GM12892 (cell line): ENCODE data around the gene ADGRD1.

ENCODE experiments used
- DNase-seq: peaks from one replicate; pipeline ENCODE4 v3.0.0; 2011; ENCODE audit not compliant: insufficient read length
- FAIRE-seq: peaks from 2 replicates; lab custom pipeline; 2011; peaks lifted over from hg19 to GRCh38; lab: Jason Lieb, UNC
- POLR2A ChIP-seq: IDR thresholded peaks from 2 replicates; pipeline ENCODE4 v1.6.1; 2011; ENCODE audit warnings: low read depth, low read length, control low read depth
- POLR2AphosphoS5 ChIP-seq: IDR thresholded peaks from 2 replicates; pipeline ENCODE4 v1.6.1; 2011; ENCODE audit warnings: low read depth, low read length, control low read depth
- TAF1 ChIP-seq: IDR thresholded peaks from 2 replicates; pipeline ENCODE4 v1.6.1; 2011; ENCODE audit warnings: low read depth, mild to moderate bottlenecking, control low read depth, low read length, borderline replicate concordance

The ADGRD1 gene

GRCh38 chr12:131005161-131006035 is 51.7 kb downstream of the ADGRD1 start:
- FAIRE-seq (no peak), DNase-seq (no peak)
- TF ChIP-seq POLR2AphosphoS5 (no peak), TAF1 (no peak), POLR2A (no peak)

DNA sequence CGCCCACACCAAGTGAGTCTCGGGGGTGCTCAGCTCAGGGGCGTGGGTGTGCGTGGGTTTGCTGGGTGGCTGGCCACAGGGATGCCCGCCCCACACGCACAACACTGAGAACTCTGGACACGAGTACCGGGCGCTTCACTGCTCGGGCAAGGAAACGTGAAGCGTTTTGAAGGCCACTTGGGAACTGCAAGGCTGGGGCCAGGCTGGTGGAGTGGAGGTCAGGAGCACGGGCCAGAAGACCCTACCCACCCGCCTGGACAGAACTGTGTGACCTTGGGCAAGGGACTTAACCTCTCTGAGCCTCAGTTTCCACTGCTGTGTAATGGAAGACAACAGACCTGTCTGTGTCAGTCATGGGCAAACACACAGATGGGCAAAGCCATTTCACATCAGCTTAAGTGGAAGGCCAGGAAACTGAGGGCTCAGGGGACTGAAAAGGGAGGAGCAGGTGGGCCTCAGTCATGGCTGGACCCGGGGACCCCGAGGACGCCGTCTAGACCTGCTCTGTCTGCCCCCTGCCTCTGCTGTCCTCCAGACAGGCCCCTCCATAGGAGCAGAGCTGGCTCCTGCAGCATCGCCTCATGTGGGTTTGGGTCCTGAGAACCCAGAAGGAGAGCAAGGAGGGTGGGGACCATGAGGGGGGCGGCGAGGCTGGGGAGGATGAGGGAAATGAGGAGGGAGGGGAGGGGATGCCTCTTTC is 52.5 kb downstream of the ADGRD1 start:
- DNase-seq (no peak), FAIRE-seq (no peak)
- TF ChIP-seq POLR2AphosphoS5 (no peak), TAF1 (no peak), POLR2A (no peak)

- TF ChIP-seq POLR2AphosphoS5 (no peak), TAF1 (no peak), POLR2A (no peak)
- FAIRE-seq (no peak), DNase-seq (no peak)
Observed at GRCh38 chr12:131007031-131007739, 53.5 kb downstream of the ADGRD1 start.

GRCh38 chr12:131007740-131008117 is 54.0 kb downstream of the ADGRD1 start:
- TF ChIP-seq POLR2A: no peak
- TF ChIP-seq TAF1: no peak
- TF ChIP-seq POLR2AphosphoS5: no peak
- FAIRE-seq: no peak

GRCh38 chr12:131008131-131008912 is 54.6 kb downstream of the ADGRD1 start:
- no peak for DNase-seq
- no peak for FAIRE-seq
- TF ChIP-seq TAF1: no peak
- TF ChIP-seq POLR2A: no peak
- TF ChIP-seq POLR2AphosphoS5: no peak

More at GRCh38 chr12:131007740-131008117, 54.0 kb downstream of the ADGRD1 start:
- DNase-seq: no peak

DNA sequence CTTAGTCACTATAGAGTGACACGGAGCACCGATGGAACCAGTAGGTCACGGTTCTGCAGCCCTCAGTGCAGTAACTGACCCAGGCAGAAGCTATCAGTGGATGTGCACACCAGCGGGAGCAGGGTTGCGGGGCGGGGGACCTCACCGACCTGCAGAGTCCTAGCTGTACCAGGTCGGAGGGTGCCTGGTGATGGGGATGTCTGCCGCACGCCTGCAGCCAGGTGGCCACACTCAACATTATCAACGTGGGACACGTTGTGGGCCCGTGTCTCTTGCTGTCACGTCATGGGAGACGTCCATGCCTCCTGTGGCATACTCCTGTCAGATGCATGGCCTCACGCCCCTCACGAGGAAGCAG is 55.2 kb downstream of the ADGRD1 start:
- TF ChIP-seq POLR2AphosphoS5 (no peak), POLR2A (no peak), TAF1 (no peak)
- no peak for DNase-seq
- no peak for FAIRE-seq

DNA sequence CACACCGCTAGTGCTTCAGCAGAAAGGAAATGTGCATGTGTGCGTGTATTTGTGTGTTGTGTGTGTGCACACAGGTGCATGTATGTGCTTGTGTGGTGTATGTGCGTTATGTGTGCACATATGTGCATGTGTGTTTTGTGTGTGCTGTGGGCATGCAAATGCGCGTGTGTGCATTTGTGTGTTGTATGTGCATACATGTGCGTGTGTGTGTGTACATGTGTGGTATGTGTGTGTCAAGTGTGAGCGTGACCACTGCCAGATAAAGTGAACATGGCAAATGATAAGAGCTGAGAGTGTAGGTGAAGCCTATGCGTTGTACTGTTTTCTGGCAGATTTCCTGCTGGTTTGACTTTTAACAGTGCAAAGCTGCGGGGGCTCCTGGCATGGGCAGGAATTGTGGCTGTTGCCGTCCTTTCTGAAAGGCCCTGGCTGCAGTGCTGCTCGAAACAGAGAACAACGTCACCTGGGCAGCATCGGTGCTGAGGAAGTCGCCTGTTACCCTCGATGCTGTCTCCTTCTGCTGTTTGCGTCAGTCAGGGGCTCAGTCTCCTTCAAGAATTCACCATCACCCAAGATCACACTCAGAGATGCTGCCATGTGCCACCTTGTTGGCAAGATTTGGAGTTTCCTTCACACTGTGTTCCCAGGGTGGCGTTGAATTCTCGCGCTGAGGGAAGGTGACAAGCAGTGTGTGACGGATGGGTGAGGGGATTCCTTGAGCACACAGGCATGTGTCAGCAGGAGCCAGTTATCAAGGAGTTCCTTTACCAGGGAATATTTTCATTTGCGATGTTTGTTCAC is 56.1 kb downstream of the ADGRD1 start:
- no peak for TF ChIP-seq POLR2AphosphoS5
- no peak for TF ChIP-seq POLR2A
- TF ChIP-seq TAF1: no peak
- DNase-seq (no peak), FAIRE-seq (no peak)

DNA sequence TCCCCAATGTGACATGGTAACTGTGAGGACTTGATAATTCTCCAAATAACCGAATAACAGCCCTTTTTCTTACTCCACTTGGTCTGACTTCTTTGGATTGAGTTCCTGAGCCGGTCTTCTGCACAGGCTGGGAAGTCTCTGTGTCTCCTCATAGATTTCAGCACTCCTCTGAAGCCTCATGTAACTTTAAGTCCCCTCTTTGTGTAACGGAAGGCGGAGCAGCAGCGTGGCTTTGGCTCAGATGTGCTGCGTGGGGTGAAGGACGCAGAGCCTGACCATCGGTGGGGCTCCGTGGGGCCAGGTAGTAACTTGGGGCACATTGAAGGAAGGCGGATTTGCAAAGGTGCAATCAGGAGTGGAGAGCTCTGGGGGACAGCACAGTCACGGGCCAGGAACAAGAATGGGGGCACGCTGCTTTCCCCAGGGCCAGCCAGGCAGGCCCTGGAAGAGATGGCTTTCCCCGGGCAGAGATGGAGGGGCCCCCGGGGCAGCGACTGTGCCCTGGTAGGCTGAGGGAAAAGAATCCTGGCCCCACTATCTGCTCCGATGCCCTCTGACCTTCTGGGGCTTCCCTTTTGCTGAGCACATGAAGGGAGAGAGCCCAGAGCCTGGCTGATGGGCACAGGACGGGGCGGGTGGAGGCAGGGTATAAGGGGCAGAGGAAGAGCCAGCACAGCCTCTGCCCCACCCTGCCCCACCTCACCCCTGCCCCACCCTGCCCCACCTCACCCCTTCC is 56.9 kb downstream of the ADGRD1 start:
- FAIRE-seq: no peak
- DNase-seq: no peak
- TF ChIP-seq TAF1: no peak
- no peak for TF ChIP-seq POLR2A
- no peak for TF ChIP-seq POLR2AphosphoS5

DNA sequence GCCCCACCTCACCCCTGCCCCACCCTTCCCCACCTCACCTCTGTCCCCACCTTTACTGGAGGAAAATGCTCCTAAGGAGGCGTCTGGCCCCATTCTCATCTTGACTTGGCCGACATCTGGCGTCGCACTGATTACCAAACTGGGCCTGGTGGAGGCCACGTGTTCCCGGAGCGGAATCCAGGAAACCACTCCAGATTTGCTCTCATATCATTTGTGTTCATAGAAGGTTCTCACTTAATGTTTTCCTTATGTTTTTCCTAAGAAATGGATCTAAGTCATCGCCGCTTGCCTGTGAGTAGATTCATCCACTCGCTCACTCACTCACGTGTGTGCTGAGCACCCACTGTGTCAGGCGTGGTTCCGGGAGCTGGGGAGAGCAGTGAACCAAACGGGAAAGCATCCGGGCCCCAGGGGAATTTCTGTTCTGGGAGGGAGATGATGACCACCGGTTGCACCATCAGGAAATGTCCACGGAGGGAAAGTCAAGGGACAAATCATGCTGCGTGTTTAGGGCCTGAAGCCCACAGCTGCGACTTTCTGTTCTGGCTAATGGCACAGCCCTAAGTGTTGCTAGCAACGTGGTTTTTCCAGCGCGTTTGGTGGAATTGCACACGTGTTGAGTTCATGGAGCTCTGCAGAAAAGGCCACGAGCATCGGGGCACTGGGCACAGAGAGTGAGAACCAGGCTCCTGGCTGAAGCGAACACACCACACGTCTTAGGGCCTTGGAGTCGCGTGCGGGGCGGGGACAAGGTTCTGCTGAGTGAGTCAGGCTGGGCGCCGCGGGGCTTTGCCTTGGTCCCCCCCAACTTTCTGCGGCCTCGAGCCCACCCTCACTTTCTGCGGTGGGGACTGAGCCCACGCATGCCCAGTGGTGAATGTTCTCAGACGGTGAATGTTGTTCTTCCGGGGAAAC is 57.7 kb downstream of the ADGRD1 start:
- no peak for DNase-seq
- no peak for FAIRE-seq
- no peak for TF ChIP-seq POLR2AphosphoS5
- TF ChIP-seq POLR2A: no peak
- no peak for TF ChIP-seq TAF1
